HepG2 (cell line): ENCODE data around the gene FCHSD1. TPM values are rescaled to one million over a fixed set of nuclear protein-coding genes. Genes with fewer than 3 reads are reported as not detected.

Experiments
- ATAC-seq: fragments of 200-7000 bp; cut with Tn5 transposase; 3 replicates; pipeline ENCODE4 v1.9.1; 2020; ENCODE audit warnings: mild to moderate bottlenecking, moderate library complexity
- BruUV-seq: library from RNA; stranded (reverse); fragments of 400-500 nt; replicated peaks from 2 replicates; lab custom pipeline; 2021; lab: Mats Ljungman, UMichigan
- CTCF ChIA-PET: fragments of 300-600 bp; formaldehyde crosslinking; extraction: SDS; loops from one replicate; lab custom pipeline; 2021; ENCODE audit warnings: low total read pairs, inconsistent platforms, low intra/inter-chr PET ratio; lab: Yijun Ruan, JAX
- POLR2A ChIA-PET: fragments of 350-600 bp; sonication (Branson Sonifier 250); formaldehyde crosslinking; loops from one replicate; lab custom pipeline; 2020; ENCODE audit warnings: antibody characterized with exemption, inconsistent platforms; lab: Yijun Ruan, JAX
- DNase-seq: peaks from one replicate; pipeline ENCODE4 v3.0.0-alpha.2; 2015; ENCODE audit warnings: low spot score
- FAIRE-seq: peaks from 3 replicates; lab custom pipeline; 2011; peaks lifted over from hg19 to GRCh38; lab: Jason Lieb, UNC
- H2AFZ ChIP-seq: one replicate; pipeline ENCODE4 v1.6.1; 2011; ENCODE audit warnings: low read length, inconsistent platforms
- H3K27ac ChIP-seq: fragments of 300-600 bp; 3 replicates; pipeline ENCODE4 v1.8.0; 2011; ENCODE audit warnings: mixed run types, mild to moderate bottlenecking, mixed read lengths, low read length, inconsistent platforms; ENCODE audit not compliant: insufficient read depth; ENCODE audit errors: extremely low read length
- H3K27me3 ChIP-seq, 2 experiments: fragments of 200-600 bp in 1 of 2; 2 replicates in 1 of 2; 3 replicates in 1 of 2; pipeline versions ENCODE4 v1.6.0 to v1.8.0; 2011; ENCODE audit warnings: low read length in 2 of 2, mild to moderate bottlenecking in 2 of 2, moderate library complexity in 2 of 2, inconsistent platforms in 1 of 2; ENCODE audit not compliant: insufficient read depth in 2 of 2, control insufficient read depth in 1 of 2
- H3K36me3 ChIP-seq, 2 experiments: fragments of 200-600 bp in 1 of 2; replicated peaks in 1 of 2; 2 replicates in 1 of 2; 3 replicates in 1 of 2; pipeline versions ENCODE4 v1.5.1 to v1.8.0; 2011; ENCODE audit warnings: low read length in 2 of 2, inconsistent platforms in 1 of 2; ENCODE audit not compliant: insufficient read depth in 2 of 2, control insufficient read depth in 1 of 2
- H3K4me1 ChIP-seq: 2 replicates; pipeline ENCODE4 v1.5.1; 2012; ENCODE audit warnings: low read length, inconsistent platforms; ENCODE audit not compliant: insufficient read depth
- H3K4me2 ChIP-seq: 2 replicates; pipeline ENCODE4 v1.6.0; 2011; ENCODE audit warnings: low read depth, low read length, inconsistent platforms
- H3K4me3 ChIP-seq, 3 experiments: fragments of 200-600 bp in 1 of 3; sonication (generic), shearing (Covaris generic) in 1 of 3; replicated peaks in 1 of 3; 2 replicates each; pipeline ENCODE4 v1.5.1; 2011 to 2016; ENCODE audit warnings: low read length in 3 of 3, inconsistent platforms in 2 of 3, low read depth in 2 of 3, mild to moderate bottlenecking in 2 of 3, control low read depth in 1 of 3, mixed read lengths in 1 of 3; ENCODE audit not compliant: insufficient read depth in 1 of 3
- H3K79me2 ChIP-seq: one replicate; pipeline ENCODE4 v1.6.1; 2011; ENCODE audit warnings: low read length, inconsistent platforms; ENCODE audit not compliant: insufficient read depth
- H3K9ac ChIP-seq: 2 replicates; pipeline ENCODE4 v1.6.0; 2011; ENCODE audit warnings: mild to moderate bottlenecking, low read depth, low read length, inconsistent platforms; ENCODE audit not compliant: insufficient read depth
- H3K9me3 ChIP-seq: 2 replicates; pipeline ENCODE4 v1.5.1; 2012; ENCODE audit warnings: mild to moderate bottlenecking, low read length
- H4K20me1 ChIP-seq: 2 replicates; pipeline ENCODE4 v1.6.0; 2011; ENCODE audit warnings: inconsistent platforms, mild to moderate bottlenecking, low read length, moderate library complexity; ENCODE audit not compliant: insufficient read depth
- ISL2 ChIP-seq: sonication (generic); formaldehyde crosslinking; IDR thresholded peaks from 2 replicates; pipeline ENCODE4 v1.5.0; 2020; ENCODE audit warnings: missing genetic modification reagents
- NPAS2 ChIP-seq: sonication (generic); formaldehyde crosslinking; IDR thresholded peaks from 2 replicates; pipeline ENCODE4 v1.8.0; 2022; ENCODE audit warnings: mild to moderate bottlenecking, missing genetic modification reagents, borderline replicate concordance
- RARG ChIP-seq: sonication (generic); formaldehyde crosslinking; IDR thresholded peaks from 2 replicates; pipeline ENCODE4 v1.4.0; 2020; ENCODE audit warnings: low read depth, mild to moderate bottlenecking, missing genetic modification reagents
- TP53 ChIP-seq: sonication (generic); formaldehyde crosslinking; conservative IDR thresholded peaks from 2 replicates; pipeline ENCODE4 v1.4.0; 2020; ENCODE audit warnings: missing genetic modification reagents
- ZBTB33 ChIP-seq: sonication (generic); formaldehyde crosslinking; IDR thresholded peaks from 2 replicates; pipeline ENCODE4 v1.4.0; 2020; ENCODE audit warnings: missing genetic modification reagents
- ZNF232 ChIP-seq: sonication (generic); formaldehyde crosslinking; IDR thresholded peaks from 2 replicates; pipeline ENCODE4 v1.4.0; 2020; ENCODE audit warnings: missing genetic modification reagents, borderline replicate concordance
- ZNF30 ChIP-seq: sonication (generic); formaldehyde crosslinking; IDR thresholded peaks from 2 replicates; pipeline ENCODE4 v1.5.0; 2020; ENCODE audit warnings: mild to moderate bottlenecking, missing genetic modification reagents
- in situ Hi-C: cut with HindIII; loops from 2 replicates; pipeline ENCODE4 v1.10.0; 2017; ENCODE audit warnings: low pct_unique_long_range_greater_than_20kb; ENCODE audit not compliant: extremely low pct_ligation_motif_present
- intact Hi-C: fragments of 100-400 bp; cut with micrococcal nuclease; formaldehyde crosslinking; loops from one replicate; pipeline ENCODE4 v1.10.0; 2022; ENCODE audit not compliant: unreplicated experiment
- polyA plus RNA-seq, 8 experiments: library from polyadenylated mRNA; depleted of rRNA in 3 of 8; stranded (reverse) in 7 of 8; unstranded in 1 of 8; fragments of >200 nt; fragmentation: Illumina TruSeq in 4 of 8; extraction: Trizol in 4 of 8; gene quantifications; 2 replicates each; pipeline versions ENCODE4 v1.2.1 to v1.2.3, GENCODE V29; 2011 to 2016; ENCODE audit warnings: low read depth in 4 of 8, missing spikeins in 1 of 8, mixed read lengths in 1 of 8; ENCODE audit not compliant: insufficient read depth in 1 of 8
- total RNA-seq, 5 experiments: library from RNA; depleted of rRNA; stranded (reverse); fragments of >200 nt; fragmentation: Illumina TruSeq; extraction: Trizol; gene quantifications; 2 replicates each; pipeline ENCODE4 v1.2.3, GENCODE V29; 2016; ENCODE audit warnings: low read depth in 1 of 5
- TF ChIP-seq, protein P1 (sequence below): sonication (generic); formaldehyde crosslinking; IDR thresholded peaks from 2 replicates; pipeline ENCODE4 v1.5.1; 2020; ENCODE audit warnings: missing genetic modification reagents, mild to moderate bottlenecking, borderline replicate concordance
- TF ChIP-seq, protein P2 (sequence below): sonication (generic); formaldehyde crosslinking; IDR thresholded peaks from 2 replicates; pipeline ENCODE4 v1.4.0; 2020; ENCODE audit warnings: missing genetic modification reagents
- TF ChIP-seq, protein P3 (sequence below), 2 experiments: IDR thresholded peaks; 2 replicates each; pipeline ENCODE4 v1.6.1; 2011 to 2012; ENCODE audit warnings: low read length in 2 of 2, borderline replicate concordance in 1 of 2, low read depth in 1 of 2, mild to moderate bottlenecking in 1 of 2, moderate library complexity in 1 of 2

Gene FCHSD1
- total and polyA plus RNA-seq, 2 of the 13 experiments (the other 11 are each of a cell fraction or from before 2014, with no cell fraction given): 5.5 to 15.4 TPM

DNA sequence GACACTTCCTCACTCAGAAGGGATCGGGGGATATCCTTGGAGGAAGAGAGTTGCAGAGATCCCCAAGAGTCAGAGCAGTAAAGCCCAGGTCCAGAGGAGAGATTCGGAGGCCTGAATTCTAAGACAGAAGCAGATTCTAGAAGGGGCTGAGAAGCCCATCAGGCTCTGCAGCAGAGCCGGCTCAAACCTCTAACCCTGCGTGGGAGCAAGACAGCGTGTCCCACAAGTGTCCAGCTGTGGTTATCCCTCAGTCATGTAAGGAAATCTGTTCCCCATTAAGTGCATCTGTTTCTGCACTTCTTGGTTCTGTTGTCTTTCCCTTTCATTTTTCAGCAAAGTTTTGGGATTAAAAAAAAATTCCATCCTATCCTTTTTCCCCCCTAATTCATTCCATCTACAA lies 27.6 kb downstream of the FCHSD1 start (continued):
- TF ChIP-seq, protein P1, sequence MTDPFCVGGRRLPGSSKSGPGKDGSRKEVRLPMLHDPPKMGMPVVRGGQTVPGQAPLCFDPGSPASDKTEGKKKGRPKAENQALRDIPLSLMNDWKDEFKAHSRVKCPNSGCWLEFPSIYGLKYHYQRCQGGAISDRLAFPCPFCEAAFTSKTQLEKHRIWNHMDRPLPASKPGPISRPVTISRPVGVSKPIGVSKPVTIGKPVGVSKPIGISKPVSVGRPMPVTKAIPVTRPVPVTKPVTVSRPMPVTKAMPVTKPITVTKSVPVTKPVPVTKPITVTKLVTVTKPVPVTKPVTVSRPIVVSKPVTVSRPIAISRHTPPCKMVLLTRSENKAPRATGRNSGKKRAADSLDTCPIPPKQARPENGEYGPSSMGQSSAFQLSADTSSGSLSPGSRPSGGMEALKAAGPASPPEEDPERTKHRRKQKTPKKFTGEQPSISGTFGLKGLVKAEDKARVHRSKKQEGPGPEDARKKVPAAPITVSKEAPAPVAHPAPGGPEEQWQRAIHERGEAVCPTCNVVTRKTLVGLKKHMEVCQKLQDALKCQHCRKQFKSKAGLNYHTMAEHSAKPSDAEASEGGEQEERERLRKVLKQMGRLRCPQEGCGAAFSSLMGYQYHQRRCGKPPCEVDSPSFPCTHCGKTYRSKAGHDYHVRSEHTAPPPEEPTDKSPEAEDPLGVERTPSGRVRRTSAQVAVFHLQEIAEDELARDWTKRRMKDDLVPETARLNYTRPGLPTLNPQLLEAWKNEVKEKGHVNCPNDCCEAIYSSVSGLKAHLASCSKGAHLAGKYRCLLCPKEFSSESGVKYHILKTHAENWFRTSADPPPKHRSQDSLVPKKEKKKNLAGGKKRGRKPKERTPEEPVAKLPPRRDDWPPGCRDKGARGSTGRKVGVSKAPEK (CRISPR knock-in tag): no peak
- no peak for TF ChIP-seq ZNF232 (CRISPR knock-in tag)

DNA sequence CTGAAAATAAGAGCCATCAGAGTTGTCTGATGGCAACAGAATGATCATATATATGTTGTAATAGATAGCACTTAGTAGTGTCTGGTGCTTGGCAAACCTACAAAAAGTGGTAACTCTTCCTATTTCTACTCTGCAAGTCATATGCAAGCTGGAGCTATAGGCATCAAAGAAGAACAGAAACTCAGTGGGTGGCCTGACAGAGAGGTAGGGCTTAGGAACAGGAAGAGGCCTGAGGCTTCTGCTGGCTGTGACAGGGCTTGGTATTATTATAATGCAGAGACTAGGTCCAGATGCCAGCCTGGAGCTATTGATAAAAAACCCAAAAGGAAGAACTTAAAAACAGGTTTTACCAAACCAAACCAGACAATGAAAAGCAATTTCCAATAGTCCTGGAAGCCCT lies 28.0 kb downstream of the FCHSD1 start:
- Histone ChIP-seq H3K4me1 (peaks cover 12% of the 10 kb centered on the region), H3K9me3 (no peaks in the 10 kb centered on the region), H2AFZ (no peak overlapping the region), H4K20me1 (no peaks in the 10 kb centered on the region), H3K27me3 (no peaks in the 10 kb centered on the region), H3K79me2 (no peaks in the 10 kb centered on the region), H3K36me3 (peaks cover 23 to 51% of the 10 kb centered on the region in 2 experiments), H3K27ac (no peak overlapping the region), H3K4me3 (no peak overlapping the region), H3K4me2 (no peak overlapping the region), H3K9ac (no peak overlapping the region)
- DNase-seq (no peak), FAIRE-seq (no peak), ATAC-seq (no peak)
- BruUV-seq: no TSS peak
- intact Hi-C loops: no loop called here
- in situ Hi-C loops: no loop called here
- CTCF ChIA-PET: no interaction called here
- POLR2A ChIA-PET: interaction anchor here (1.8 kb wide), 1 partner anchor 14 kb away, joined by 6 read pairs; the partner anchor contains the start of genes HDAC3 and RELL2
- TF ChIP-seq TP53 (CRISPR knock-in tag): no peak
- no peak for TF ChIP-seq ZNF30 (CRISPR knock-in tag)
- no peak for TF ChIP-seq NPAS2 (CRISPR knock-in tag)
- TF ChIP-seq, protein P2, sequence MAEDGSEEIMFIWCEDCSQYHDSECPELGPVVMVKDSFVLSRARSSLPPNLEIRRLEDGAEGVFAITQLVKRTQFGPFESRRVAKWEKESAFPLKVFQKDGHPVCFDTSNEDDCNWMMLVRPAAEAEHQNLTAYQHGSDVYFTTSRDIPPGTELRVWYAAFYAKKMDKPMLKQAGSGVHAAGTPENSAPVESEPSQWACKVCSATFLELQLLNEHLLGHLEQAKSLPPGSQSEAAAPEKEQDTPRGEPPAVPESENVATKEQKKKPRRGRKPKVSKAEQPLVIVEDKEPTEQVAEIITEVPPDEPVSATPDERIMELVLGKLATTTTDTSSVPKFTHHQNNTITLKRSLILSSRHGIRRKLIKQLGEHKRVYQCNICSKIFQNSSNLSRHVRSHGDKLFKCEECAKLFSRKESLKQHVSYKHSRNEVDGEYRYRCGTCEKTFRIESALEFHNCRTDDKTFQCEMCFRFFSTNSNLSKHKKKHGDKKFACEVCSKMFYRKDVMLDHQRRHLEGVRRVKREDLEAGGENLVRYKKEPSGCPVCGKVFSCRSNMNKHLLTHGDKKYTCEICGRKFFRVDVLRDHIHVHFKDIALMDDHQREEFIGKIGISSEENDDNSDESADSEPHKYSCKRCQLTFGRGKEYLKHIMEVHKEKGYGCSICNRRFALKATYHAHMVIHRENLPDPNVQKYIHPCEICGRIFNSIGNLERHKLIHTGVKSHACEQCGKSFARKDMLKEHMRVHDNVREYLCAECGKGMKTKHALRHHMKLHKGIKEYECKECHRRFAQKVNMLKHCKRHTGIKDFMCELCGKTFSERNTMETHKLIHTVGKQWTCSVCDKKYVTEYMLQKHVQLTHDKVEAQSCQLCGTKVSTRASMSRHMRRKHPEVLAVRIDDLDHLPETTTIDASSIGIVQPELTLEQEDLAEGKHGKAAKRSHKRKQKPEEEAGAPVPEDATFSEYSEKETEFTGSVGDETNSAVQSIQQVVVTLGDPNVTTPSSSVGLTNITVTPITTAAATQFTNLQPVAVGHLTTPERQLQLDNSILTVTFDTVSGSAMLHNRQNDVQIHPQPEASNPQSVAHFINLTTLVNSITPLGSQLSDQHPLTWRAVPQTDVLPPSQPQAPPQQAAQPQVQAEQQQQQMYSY: no peak
- TF ChIP-seq ZBTB33 (CRISPR knock-in tag): no peak
- TF ChIP-seq RARG (CRISPR knock-in tag): no peak
- no peak for TF ChIP-seq ISL2 (CRISPR knock-in tag)
- TF ChIP-seq, protein P3, sequence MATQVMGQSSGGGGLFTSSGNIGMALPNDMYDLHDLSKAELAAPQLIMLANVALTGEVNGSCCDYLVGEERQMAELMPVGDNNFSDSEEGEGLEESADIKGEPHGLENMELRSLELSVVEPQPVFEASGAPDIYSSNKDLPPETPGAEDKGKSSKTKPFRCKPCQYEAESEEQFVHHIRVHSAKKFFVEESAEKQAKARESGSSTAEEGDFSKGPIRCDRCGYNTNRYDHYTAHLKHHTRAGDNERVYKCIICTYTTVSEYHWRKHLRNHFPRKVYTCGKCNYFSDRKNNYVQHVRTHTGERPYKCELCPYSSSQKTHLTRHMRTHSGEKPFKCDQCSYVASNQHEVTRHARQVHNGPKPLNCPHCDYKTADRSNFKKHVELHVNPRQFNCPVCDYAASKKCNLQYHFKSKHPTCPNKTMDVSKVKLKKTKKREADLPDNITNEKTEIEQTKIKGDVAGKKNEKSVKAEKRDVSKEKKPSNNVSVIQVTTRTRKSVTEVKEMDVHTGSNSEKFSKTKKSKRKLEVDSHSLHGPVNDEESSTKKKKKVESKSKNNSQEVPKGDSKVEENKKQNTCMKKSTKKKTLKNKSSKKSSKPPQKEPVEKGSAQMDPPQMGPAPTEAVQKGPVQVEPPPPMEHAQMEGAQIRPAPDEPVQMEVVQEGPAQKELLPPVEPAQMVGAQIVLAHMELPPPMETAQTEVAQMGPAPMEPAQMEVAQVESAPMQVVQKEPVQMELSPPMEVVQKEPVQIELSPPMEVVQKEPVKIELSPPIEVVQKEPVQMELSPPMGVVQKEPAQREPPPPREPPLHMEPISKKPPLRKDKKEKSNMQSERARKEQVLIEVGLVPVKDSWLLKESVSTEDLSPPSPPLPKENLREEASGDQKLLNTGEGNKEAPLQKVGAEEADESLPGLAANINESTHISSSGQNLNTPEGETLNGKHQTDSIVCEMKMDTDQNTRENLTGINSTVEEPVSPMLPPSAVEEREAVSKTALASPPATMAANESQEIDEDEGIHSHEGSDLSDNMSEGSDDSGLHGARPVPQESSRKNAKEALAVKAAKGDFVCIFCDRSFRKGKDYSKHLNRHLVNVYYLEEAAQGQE (IDR thresholded peaks at IDR 0.05; ENCODE audit: borderline replicate concordance in 1 of 2, low read depth in 1 of 2, low read length in 2 of 2): no peak
